Ishikawa (cell line): Measurements from ENCODE around the gene NTF3.
A peak's percentile ranks its signal among the peaks of the same experiment; 100 is the strongest.

ENCODE experiments used
- CEBPB ChIP-seq: IDR thresholded peaks from 2 replicates; pipeline ENCODE4 v1.6.1; 2012
- CREB1 ChIP-seq: IDR thresholded peaks from 2 replicates; pipeline ENCODE4 v1.6.1; 2012; ENCODE audit warnings: low read depth
- EGR1 ChIP-seq: IDR thresholded peaks from 2 replicates; pipeline ENCODE4 v1.6.1; 2012
- EP300 ChIP-seq: IDR thresholded peaks from 2 replicates; pipeline ENCODE4 v1.6.1; 2012; ENCODE audit warnings: borderline replicate concordance
- FOXM1 ChIP-seq: IDR thresholded peaks from 2 replicates; pipeline ENCODE4 v1.6.1; 2012; ENCODE audit warnings: low read depth, borderline replicate concordance
- NFIC ChIP-seq: IDR thresholded peaks from 2 replicates; pipeline ENCODE4 v1.6.1; 2012
- RAD21 ChIP-seq: IDR thresholded peaks from 2 replicates; pipeline ENCODE4 v1.6.1; 2012; ENCODE audit warnings: low read depth
- TAF1 ChIP-seq: IDR thresholded peaks from 2 replicates; pipeline ENCODE4 v1.6.1; 2012; ENCODE audit warnings: low read depth, mild to moderate bottlenecking
- TCF12 ChIP-seq: IDR thresholded peaks from 2 replicates; pipeline ENCODE4 v1.6.1; 2012; ENCODE audit warnings: low read depth
- TEAD4 ChIP-seq: IDR thresholded peaks from 2 replicates; pipeline ENCODE4 v1.6.1; 2012
- YY1 ChIP-seq: IDR thresholded peaks from 2 replicates; pipeline ENCODE4 v1.6.1; 2012; ENCODE audit warnings: low read depth
- ZBTB7A ChIP-seq: IDR thresholded peaks from 2 replicates; pipeline ENCODE4 v1.6.1; 2012; ENCODE audit warnings: low read depth
- TF ChIP-seq, protein P1 (sequence below): IDR thresholded peaks from 2 replicates; pipeline ENCODE4 v1.6.1; 2012
- TF ChIP-seq, protein P2 (sequence below): IDR thresholded peaks from 2 replicates; pipeline ENCODE4 v1.6.1; 2012; ENCODE audit warnings: low read depth, mild to moderate bottlenecking
- TF ChIP-seq, protein P3 (sequence below): IDR thresholded peaks from 2 replicates; pipeline ENCODE4 v1.6.1; 2012

Gene NTF3

DNA sequence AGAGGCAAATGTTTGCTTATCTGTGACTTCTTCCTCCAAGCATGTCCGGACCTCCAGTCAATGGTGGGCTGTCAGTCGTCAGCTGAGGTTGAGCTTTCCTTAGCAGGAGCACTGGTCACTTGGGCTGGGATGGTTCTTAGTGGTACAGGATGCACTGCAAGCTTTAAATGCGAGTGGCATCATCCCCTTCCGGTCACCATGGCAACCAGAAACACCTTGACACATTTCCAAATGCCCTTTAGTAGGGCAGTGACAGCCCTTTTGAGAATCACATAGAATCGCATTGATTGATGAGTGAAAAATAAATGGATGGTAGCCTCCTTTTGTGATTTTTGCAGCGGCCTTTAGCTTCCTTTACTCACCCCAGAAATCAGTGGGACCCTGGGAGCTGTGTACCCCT lies 24.1 kb downstream of the NTF3 start:
- TF ChIP-seq EGR1 (no peak), YY1 (no peak), CREB1 (no peak), TEAD4 (no peak), CEBPB (no peak)

DNA sequence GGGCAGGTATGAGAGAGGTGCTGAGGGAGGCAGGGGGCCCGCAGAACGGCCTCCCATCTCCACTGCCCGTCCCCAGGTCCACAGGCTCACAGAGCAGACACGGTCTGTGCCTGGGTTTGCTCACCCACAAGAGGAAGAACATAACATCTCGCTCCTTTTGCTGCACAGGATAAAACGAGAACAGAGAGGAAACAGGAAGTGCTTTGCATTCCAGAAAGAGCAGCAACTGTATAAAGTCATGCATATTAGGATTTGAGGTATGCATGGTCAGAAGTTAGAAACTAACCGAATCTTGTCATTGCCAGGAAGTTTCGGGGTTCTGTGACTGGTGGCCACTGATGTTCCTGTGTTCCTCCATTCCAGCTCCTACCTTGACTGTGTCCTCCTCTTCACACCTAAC lies 25.0 kb downstream of the NTF3 start:
- TF ChIP-seq TCF12 = no peak
- peak; percentile 63 for TF ChIP-seq TEAD4
- TF ChIP-seq, protein P1, sequence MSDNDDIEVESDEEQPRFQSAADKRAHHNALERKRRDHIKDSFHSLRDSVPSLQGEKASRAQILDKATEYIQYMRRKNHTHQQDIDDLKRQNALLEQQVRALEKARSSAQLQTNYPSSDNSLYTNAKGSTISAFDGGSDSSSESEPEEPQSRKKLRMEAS = peak; percentile 22; the same call in 1 of the 2 replicates
- no peak for TF ChIP-seq FOXM1
- no peak for TF ChIP-seq NFIC
- TF ChIP-seq, protein P2, sequence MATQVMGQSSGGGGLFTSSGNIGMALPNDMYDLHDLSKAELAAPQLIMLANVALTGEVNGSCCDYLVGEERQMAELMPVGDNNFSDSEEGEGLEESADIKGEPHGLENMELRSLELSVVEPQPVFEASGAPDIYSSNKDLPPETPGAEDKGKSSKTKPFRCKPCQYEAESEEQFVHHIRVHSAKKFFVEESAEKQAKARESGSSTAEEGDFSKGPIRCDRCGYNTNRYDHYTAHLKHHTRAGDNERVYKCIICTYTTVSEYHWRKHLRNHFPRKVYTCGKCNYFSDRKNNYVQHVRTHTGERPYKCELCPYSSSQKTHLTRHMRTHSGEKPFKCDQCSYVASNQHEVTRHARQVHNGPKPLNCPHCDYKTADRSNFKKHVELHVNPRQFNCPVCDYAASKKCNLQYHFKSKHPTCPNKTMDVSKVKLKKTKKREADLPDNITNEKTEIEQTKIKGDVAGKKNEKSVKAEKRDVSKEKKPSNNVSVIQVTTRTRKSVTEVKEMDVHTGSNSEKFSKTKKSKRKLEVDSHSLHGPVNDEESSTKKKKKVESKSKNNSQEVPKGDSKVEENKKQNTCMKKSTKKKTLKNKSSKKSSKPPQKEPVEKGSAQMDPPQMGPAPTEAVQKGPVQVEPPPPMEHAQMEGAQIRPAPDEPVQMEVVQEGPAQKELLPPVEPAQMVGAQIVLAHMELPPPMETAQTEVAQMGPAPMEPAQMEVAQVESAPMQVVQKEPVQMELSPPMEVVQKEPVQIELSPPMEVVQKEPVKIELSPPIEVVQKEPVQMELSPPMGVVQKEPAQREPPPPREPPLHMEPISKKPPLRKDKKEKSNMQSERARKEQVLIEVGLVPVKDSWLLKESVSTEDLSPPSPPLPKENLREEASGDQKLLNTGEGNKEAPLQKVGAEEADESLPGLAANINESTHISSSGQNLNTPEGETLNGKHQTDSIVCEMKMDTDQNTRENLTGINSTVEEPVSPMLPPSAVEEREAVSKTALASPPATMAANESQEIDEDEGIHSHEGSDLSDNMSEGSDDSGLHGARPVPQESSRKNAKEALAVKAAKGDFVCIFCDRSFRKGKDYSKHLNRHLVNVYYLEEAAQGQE = no peak

DNA sequence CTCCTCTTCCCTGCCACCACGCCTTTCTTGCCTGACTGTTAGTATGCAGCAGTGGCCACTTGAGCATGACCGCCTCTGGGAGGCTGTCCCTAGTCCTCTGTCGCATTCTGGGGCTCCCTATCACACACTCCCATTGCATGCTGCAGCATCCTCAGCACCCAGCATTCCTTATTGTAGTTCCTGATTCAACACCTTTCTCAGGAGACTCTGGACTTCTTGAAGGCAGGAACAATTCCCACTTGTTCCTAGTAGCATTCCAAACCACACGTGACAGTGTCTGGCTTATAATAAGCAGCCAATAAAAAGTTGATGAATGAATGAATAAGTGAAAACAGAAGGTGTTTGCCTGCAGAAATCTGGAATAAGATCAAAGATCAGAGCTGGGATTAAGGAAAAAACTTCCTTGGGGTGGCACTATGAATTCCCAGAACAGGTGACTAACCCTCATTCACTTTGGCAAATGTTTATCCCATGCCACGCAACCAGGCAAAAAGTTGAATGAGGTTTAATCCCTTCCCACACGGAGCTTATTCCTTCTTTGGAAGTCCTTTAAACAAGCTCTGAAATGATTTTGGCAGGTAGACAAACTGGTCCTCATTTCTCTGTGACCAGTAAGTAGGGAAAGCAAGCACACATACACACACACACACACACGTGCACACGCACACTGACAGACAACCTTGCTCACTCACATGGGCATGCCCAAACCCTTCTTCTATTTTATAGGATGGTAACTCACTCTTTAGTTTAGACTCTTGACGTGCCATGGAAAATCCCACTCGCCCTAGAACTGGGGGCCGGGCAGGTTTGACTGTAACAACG lies 26.5 kb downstream of the NTF3 start:
- TF ChIP-seq EP300 (no peak), TEAD4 (no peak), TAF1 (no peak), ZBTB7A (no peak), CREB1 (no peak), CEBPB (no peak)
- TF ChIP-seq, protein P3, sequence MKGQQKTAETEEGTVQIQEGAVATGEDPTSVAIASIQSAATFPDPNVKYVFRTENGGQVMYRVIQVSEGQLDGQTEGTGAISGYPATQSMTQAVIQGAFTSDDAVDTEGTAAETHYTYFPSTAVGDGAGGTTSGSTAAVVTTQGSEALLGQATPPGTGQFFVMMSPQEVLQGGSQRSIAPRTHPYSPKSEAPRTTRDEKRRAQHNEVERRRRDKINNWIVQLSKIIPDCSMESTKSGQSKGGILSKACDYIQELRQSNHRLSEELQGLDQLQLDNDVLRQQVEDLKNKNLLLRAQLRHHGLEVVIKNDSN = no peak
- TF ChIP-seq, protein P1 = no peak

DNA sequence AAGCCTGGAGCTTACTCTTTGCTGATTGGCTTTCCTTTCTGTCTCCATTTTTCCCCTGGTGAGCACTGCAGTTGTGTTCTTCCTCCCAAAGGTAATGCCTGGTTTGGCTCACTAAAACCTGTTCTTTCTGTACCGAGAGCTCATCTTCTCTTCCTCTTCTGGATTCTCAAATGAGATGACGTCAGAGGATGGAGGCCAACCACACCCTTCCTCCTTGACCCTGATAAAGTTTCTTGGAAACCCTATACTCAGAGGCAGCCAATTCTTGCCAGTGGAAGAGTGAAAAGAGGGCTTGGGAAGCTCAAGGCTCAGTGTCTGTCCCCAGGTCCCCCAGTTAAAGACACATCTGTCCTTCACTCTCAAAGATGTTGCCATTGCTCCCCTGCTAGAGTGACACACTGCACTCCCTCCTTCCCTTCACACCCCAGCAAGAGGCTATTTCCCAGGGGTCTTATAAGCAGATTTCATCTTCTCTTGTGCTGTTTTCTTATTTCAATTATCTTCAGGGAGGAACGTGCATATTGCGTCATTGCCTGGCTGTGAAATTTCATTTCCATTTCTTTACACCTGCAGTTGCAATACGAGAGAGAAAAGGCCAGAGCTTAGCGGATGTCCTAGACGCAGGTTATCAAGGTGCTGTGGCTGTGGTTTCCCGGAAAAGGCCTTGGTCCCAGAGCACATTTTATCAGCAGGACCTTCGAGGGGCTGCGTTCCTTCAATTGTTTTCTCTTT lies 27.3 kb downstream of the NTF3 start:
- TF ChIP-seq EGR1 = no peak
- no peak for TF ChIP-seq CREB1
- TF ChIP-seq YY1 = no peak
- TF ChIP-seq TCF12 = no peak
- no peak for TF ChIP-seq TAF1
- TF ChIP-seq TEAD4 = no peak
- TF ChIP-seq CEBPB = no peak
- TF ChIP-seq, protein P1 = no peak
- TF ChIP-seq, protein P3 = no peak
- TF ChIP-seq, protein P2 = no peak
- no peak for TF ChIP-seq NFIC
- TF ChIP-seq ZBTB7A = no peak
- no peak for TF ChIP-seq FOXM1
- no peak for TF ChIP-seq RAD21

DNA sequence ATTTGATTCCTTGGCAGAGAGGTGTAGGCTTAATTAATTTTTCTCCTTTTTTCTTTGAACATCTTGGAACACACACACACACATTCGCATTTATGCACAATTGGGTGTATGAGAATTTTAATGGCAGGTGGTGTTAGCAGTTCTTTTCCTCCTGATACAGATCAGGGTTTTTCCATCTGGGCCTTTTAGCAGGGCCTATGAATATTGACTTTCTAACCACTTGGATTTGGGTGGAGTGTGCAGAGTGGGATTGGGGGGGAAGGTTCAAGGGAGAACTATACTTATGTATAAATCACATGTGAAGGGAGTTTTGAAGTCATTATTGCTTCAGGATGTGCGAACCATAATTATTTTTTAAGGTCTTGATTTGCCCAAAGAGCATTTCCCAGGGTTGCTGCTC lies 28.9 kb downstream of the NTF3 start:
- TF ChIP-seq EP300 (no peak), NFIC (no peak), YY1 (no peak), ZBTB7A (no peak), TCF12 (no peak), FOXM1 (no peak), TEAD4 (no peak), CEBPB (no peak)
- TF ChIP-seq, protein P1 = no peak
- TF ChIP-seq, protein P3 = no peak
- TF ChIP-seq, protein P2 = no peak
